Testis (tissue), 2 donors: ENCODE results near the gene MGLL.

Source experiments
- POLR2A ChIP-seq: fragments of 450-650 bp; IDR thresholded peaks from one replicate; pipeline ENCODE4 v1.6.1; 2017; ENCODE audit warnings: antibody characterized with exemption, mild to moderate bottlenecking, moderate library complexity
- TF ChIP-seq, protein P1 (sequence below), 3 experiments: fragments of 450-650 bp in 2 of 3; fragments of 200-600 bp in 1 of 3; sonication (generic) in 1 of 3; IDR thresholded peaks; one replicate each; pipeline ENCODE4 v1.5.1; 2016 to 2019; ENCODE audit warnings: antibody characterized with exemption in 3 of 3, mild to moderate bottlenecking in 2 of 3, moderate library complexity in 1 of 3

DNA sequence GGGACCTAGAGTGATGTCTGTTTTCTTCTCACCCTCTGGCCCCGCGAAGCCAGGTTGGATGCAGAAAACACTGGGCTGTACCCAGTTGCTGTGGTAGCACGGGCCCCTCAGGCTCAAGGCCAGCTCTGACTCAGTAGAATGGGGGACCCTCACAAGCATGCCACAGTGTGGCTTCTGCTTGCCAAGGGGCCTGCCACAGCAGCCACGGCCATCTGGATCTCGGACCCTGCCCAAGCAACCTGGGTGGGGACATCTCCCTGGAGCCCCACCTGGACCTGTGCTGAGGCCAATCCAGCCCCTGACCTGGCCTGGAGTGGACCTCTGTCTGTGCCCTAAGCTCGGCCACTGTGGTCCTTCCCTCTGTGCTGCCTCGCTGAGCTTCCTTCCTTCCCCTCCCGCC lies 59.0 kb downstream of the MGLL start:
- TF ChIP-seq, protein P1, sequence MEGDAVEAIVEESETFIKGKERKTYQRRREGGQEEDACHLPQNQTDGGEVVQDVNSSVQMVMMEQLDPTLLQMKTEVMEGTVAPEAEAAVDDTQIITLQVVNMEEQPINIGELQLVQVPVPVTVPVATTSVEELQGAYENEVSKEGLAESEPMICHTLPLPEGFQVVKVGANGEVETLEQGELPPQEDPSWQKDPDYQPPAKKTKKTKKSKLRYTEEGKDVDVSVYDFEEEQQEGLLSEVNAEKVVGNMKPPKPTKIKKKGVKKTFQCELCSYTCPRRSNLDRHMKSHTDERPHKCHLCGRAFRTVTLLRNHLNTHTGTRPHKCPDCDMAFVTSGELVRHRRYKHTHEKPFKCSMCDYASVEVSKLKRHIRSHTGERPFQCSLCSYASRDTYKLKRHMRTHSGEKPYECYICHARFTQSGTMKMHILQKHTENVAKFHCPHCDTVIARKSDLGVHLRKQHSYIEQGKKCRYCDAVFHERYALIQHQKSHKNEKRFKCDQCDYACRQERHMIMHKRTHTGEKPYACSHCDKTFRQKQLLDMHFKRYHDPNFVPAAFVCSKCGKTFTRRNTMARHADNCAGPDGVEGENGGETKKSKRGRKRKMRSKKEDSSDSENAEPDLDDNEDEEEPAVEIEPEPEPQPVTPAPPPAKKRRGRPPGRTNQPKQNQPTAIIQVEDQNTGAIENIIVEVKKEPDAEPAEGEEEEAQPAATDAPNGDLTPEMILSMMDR (IDR thresholded peaks at IDR 0.05): no peak
- TF ChIP-seq POLR2A: no peak
